Stimulated activated CD8-positive, alpha-beta memory T cell treated with anti-CD3 and anti-CD28 coated beads, Interleukin-4, amount 100 ng/mL, for 48 hours (primary cell): ENCODE measurements around the gene SCO1.
"Not testable (repeated sequence)": the region's sequence is repeated elsewhere in the genome, so short reads cannot be mapped to it uniquely, and the experiment has no call there.

Source experiments
- DNase-seq: peaks from one replicate; pipeline ENCODE4 v3.0.0-alpha.2; 2020

Gene SCO1

DNA sequence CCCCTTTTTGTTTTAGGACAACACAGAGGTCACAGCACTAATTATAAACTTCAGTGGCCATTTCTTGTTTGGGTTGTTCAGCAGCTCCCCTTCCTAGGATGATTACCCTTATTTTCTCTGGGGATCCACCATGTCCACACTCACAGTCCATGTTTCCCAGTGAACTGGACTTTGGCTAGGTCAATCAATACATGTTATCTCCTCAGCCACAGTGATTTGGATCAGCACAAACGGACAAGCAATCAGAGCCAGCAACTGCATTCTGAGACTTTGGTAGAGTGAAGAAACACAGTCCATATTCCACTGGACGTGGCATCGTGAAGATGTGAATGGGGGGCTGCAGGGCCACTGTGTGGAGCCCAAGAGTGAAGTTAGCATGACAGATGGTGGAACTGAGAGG, 27.9 kb upstream of the SCO1 start:
- DNase-seq = no peak

DNA sequence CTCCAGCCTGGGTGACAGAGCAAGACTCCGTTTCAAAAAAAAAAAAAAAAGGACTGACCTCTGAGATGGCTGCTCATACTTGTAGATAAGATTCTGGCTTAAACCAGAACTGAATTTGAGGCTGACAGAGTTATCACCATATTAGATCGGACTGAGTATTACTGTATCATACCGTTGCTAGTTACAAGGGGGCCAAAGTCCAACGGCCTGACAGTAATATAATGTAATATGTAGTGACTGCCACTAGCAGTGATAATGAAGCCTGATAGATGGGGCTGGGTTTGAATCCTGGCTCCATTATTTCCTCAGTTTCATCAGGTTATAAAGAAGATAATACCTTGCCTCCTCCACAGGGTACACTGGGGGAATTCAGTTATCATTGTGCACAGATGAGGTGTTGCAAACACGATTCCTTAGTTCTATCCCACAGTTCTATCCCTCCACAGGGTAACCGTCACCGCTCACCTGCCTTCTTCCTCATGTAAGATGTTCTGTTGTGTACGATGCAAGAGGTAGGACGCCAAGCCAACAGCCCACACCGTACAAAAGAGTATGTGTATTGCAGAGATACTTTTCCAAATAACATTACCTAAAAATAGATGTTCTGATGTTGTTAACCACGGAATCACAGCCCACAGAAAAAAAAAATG, 27.3 kb upstream of the SCO1 start:
- DNase-seq = no peak

DNA sequence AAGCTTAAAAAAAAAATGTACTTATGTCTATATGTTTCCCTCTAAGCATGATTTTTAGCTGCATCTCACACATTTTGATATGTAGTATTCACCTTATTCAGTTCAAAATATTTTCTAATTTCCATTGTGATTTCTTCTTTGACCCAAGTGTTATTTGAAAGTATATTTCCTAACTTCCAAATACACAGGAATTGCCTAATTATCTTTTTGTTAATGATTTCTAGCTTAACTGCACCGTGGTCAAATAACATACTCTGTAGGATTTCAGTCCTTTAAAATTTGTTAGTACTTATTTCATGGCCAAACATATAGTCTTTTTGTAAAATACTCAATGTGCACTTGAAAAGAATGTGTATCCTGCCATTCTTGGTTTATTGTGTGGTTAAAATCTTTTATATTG, 21.2 kb upstream of the SCO1 start:
- DNase-seq = no peak

DNA sequence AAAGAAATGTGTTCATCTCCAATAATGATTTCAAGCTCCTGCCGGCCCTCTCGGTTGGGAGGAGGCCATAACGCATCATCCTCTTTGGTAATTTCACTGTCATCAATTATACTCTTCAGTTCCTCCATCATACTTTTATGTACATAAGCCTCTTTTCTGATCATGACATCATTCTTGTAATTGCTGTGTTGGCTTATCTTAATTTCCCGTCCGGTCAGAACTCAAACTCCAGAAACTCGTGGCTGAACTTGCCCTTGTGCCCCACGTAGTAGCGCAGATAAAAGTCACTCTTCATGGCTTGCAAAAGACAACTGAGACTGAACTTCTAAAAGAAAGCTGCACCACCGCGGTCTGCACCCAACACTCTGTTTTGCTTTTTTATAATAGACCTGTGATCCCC, 18.9 kb upstream of the SCO1 start:
- DNase-seq = no peak

DNA sequence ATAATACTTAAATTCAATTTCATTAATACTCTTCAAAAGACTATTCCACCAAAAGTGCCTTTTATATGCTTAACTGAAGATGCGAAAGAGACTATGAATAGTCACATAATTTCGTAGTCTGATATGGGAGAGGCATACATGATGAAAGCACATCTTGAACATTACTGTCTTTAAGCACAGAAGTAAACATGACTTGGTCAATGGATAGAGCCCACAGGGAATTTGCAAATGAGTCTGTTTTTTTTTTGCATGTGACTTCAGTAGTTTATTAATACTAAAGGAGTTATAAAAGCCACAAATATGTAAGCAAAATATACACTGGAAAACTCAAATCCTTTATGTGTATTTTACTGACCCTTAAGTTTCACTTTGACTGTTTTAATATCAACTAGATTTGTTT, 16.0 kb upstream of the SCO1 start:
- DNase-seq = no peak

DNA sequence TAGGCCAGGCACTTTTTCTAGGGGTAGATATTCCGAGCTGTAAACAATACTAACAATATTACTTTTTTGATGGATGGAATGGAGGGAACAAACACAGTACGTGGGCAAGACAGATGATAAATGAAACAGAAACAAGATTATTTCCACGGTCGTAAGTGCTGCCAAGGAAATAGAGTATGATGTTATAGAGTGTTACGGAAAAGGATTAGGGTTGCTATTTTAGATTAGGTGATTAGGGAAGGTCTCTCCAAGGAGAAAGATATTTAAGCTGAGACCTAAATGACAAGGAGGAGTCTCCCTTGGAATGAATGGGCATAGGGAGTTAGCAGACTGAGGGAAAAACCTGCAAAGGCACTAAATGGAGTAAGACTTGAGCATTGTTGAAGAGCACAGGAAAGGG, 8.4 kb upstream of the SCO1 start:
- DNase-seq = no peak

DNA sequence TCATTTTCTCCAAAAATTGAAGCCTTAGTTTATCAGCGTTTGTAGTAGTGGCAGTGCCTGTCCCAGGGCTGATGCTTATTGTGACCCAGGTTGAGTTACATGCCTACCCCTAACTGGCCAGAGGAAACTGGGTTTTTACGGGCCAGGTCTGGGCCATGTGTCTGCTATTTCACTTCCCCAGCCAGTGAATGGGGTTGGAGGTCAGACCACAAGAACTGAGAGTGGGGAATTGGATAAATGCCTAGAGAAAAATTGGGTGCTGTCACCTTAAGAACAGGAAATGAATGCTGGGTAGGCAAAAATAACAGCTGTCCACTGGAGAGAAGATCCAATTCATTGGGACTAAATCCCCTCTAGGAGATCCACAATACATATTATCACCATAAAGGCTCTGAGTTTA, 5.2 kb upstream of the SCO1 start:
- DNase-seq = no peak

DNA sequence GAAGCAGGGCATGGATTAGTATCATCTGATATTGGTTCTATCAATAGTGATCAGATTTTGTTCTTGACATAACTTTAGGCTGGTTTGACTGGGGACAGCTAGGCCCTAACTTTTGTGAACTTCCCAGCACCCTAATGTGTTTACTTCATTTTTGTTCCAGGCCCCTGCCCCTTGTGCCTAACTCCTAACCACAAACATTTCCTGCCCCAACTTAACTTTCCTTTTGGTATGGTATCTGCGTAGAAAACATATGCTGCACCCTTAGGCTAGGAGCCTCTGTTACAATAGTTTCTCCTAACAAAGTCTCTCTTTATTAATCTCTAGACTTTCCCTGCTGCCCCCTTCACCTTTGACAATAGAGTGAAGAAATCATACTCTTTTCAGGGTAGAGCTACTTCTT, 2.5 kb upstream of the SCO1 start:
- DNase-seq = no peak

GRCh38 chr17:10698096-10698818, 924 bp upstream of the SCO1 start:
- no peak for DNase-seq

GRCh38 chr17:10695875-10696407, 1.4 kb downstream of the SCO1 start:
- DNase-seq = not testable (repeated sequence)

DNA sequence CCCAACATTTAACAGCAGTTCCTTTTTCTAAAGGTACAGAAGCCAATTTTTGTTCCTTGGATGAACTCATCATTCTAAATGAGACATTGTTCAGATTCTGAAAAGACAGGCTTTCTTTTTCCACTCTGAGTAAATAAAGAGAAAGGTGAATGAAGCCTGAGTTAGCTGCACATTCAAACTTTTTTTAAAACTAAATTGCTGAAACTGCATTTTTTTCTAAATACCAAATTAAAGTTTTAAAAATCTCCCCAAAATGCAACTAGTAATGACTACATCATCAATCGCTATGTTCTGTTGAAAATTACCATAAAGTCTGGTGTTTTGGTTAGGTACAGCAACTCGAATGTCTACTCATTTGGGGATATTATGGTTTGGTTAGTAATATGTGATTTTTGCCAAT, 9.8 kb downstream of the SCO1 start:
- no peak for DNase-seq

- DNase-seq = no peak
Observed at GRCh38 chr17:10683853-10684252, 13.5 kb downstream of the SCO1 start.

DNA sequence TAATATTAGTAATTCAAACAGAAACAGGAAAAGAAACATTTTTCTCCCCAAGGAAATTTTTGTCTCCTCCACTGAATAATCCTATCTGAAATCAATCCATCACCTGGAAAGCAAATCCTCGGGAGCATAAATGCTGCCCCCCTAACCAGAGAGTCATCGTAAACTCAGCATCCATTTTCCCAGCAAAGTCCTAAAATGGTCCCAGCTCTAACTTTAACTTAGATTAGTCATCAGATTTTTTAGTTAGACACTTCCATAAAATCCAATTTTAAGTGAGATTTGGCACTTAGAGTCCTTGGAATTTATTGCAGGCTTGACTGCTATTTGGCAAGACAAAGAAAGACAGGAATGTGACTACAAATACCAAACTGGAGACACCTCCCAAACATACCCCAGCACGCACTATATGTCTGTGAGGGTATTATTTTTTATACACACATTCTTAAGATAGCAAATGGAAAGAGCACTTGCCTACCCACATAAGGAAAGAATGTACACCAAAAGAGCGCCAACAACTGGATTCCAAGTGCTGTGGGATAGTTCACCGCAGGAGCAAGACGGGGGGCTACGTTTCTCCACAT, 15.4 kb downstream of the SCO1 start:
- no peak for DNase-seq

DNA sequence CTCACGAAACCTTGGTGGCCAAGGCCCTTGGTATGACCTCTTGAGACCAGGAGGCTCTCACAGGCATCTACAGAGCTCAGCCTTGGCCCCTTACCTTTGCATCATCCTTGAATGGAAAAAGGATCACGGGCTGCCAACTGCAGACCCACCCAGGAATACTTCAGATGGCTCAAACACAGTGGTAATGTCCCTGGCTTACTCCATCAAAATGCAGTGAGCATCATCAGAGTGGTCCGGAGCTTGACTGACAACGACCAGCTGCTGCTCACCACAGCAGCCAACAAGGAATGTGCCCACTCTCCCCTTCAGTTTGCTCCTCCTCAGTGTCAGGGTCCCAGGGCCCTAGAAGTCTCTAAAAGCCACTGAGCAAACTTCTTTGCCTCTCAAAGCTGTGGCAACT, 22.6 kb downstream of the SCO1 start:
- DNase-seq = no peak

DNA sequence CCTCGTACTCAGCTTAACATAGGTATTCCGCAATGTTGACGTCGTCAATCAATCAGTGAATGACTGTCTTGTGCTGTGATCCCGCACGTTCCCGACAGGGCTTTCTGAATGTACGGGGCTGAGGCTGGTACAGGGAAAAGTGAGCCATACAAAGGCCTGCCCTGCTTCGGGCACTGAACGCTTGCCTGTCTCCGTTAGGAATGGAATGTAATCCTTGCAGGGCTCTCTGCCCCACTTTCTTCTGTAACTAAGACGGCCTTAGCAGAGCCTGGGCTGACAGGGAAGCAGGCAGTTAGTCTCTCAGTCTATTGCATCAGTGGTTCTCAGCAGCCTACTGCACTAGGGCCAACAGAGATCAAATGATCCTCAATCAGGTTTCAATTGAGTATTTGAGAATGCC, 24.0 kb downstream of the SCO1 start:
- DNase-seq = no peak

DNA sequence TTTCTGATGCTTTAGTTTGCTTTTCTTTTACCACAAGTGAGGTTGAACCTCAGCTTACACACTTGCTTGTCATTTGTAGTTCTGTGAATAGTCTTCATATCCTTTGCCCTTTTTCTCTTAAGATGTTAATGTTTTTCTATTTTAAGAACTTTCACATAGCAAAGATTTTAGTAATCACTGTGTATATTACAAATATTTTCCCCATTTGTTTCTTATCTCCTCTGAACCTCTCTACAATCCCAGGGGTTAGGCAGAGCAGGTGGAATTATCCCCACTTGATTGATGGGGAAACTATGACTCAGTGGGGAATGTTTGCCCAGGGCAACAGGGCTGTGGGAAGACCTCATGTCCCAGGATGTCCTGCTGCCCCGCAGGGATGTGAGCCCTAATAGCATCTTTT, 28.6 kb downstream of the SCO1 start:
- no peak for DNase-seq

- DNase-seq = no peak
Observed at GRCh38 chr17:10666906-10667305, 30.4 kb downstream of the SCO1 start.

DNA sequence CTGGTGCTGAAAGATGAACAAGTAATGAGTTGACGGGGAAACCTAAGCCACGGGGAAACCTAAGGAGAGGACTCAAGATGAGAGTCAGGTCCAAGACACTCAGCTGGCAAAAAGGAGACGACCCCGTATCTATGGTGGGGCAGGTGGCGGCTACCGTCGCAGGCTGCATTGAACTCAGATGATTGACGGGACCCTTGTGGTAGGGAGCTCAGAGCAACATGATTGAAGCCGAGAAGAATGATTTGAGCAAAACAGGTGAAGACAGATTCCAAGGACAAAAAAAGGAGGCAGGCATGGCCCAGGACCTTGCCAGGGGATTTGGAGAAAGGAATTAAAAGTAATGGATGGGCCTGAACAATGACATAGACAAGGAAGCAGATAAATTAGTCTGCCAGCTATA, 32.8 kb downstream of the SCO1 start:
- DNase-seq = no peak

DNA sequence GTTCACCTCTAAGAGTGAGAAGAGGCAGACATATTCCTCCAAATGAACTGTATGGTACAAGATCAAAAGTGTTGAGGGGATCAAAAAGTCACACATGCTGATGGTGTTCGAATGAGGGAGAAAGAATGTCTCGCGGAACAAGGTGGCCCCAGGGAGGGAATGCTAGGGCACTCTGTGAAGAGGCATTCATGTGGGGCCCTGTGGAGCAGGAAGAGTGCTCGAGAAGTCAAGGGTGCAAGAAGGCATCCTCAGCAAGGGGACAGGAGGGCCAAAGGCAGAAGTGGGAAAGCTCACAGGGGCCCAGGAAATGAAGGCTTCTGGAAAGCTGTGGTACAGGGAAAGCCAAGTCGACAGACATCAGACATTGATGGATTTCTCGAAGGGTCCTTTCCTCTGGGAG, 34.1 kb downstream of the SCO1 start:
- DNase-seq = no peak

DNA sequence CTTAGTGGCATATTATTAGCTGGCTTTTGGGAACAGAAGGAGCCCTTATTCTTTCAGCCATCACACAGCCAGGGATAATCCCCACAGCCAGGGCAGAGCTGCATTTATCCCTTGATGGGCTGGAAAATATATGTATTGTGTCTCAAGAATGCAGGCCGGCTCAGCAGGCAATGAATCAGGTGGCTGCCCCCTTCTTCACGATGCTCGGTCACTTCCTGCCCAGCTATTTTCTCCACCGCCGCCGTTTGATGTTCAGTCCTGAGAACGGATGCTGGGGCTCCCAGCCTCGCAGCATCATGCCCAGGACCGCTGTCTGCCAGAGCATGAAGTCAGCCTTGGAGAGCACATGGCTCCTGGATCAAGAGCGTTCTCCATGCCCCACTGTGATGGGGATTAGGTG, 35.9 kb downstream of the SCO1 start:
- no peak for DNase-seq

DNA sequence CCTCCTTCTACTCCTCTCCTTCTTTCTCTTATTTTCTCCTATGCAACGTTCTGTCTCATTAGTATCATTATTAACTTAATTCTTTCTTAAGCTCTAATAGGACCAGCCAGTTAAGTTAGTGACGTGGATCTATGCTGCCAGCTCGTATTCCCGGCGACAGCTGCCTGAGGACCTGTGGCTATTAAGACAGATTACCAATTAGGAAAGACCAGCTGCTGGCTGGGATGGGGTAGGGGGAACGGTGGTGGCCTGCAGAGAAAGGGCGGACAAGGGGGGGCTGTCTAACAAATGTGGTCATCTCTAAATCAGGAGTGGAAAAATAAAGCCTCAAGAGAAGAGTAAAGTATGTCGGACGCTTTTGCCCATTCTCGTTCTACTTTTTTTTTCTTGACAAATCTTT, 39.5 kb downstream of the SCO1 start:
- DNase-seq = no peak

DNA sequence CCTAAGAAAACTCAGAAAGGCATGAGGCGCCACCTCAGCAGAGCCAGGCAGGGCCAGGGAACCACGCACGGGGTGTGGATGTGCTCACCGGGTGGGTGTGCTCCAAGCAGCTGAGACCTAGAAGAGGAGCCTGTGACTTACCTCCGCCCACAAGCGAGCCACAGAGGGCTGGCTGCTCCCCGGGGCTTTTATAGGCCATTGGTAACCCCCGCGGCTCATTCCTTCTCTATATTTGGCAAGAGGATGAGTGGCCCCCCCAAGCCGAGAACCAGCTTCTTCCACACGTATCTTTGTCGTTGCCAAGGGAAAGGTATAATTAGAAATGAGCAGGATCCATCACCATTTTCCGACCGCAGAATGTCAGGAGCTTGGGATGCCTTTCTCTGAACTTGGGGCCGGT, 40.2 kb downstream of the SCO1 start, which contains the start of gene MYH3:
Gene MYH3, minus strand, starts transcription at position 162 of the 400 bp plus-strand sequence. CDS start 2,245 bp downstream, outside the sequence.
- DNase-seq = no peak

DNA sequence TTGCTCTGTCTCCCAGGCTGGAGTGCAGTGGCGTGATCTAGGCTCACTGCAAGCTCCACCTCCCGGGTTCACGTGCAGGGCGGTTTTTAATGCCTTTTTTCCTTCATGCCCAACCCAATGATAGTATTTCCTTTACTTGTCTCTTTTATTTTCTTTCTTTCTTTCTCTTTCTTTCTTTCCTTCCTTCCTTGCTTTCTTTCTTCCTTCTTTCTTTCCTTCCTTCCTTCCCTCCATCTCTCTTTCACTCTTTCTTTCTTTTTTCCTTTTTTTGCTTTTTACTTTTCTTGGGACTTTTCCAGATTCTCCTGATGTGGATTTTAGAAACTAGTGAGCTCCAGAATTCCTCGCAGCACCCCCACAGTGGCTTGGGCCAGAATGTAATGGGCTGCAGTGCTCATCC, 43.3 kb downstream of the SCO1 start:
- DNase-seq = no peak

- peak; percentile 34 for DNase-seq
Observed at GRCh38 chr17:10652984-10653659, 44.2 kb downstream of the SCO1 start.
